Measurements from ENCODE around the gene GFOD1.

GRCh38 chr6:13474360-13474759 is 13.0 kb downstream of the GFOD1 start:
- TF ChIP-seq CTCF (conservative IDR thresholded peaks at IDR 0.05), result no peak
- no peak for TF ChIP-seq EZH2 (IDR thresholded peaks at IDR 0.05; ENCODE audit: low read depth)
